Activated CD8-positive, alpha-beta memory T cell treated with anti-CD3 and anti-CD28 coated beads for 4 hours (primary cell): ENCODE results near the gene SERGEF.

Experiments used
- DNase-seq, 2 donors: peaks; one replicate each; pipeline ENCODE4 v3.0.0-alpha.2; 2020; ENCODE audit warnings: low read depth in 2 of 2

The SERGEF gene

DNA sequence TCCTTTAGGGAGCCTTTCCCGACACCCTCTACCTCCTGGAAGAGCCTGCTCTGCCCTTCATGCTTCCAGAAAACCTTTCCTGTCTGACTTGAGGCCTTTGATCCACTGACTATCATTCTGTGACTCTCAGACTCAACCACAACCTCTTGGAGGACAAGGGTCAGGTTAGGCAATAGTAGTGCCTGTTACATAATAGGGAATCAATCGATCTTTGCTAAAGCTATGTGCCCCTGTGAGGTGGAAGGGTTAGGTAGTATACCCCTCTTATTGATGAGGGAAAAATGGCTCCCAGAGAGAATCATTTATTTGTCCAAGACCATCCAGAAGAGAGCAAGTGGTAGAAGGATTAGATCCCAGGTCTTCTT lies 262.1 kb downstream of the SERGEF start:
- no peak for DNase-seq

DNA sequence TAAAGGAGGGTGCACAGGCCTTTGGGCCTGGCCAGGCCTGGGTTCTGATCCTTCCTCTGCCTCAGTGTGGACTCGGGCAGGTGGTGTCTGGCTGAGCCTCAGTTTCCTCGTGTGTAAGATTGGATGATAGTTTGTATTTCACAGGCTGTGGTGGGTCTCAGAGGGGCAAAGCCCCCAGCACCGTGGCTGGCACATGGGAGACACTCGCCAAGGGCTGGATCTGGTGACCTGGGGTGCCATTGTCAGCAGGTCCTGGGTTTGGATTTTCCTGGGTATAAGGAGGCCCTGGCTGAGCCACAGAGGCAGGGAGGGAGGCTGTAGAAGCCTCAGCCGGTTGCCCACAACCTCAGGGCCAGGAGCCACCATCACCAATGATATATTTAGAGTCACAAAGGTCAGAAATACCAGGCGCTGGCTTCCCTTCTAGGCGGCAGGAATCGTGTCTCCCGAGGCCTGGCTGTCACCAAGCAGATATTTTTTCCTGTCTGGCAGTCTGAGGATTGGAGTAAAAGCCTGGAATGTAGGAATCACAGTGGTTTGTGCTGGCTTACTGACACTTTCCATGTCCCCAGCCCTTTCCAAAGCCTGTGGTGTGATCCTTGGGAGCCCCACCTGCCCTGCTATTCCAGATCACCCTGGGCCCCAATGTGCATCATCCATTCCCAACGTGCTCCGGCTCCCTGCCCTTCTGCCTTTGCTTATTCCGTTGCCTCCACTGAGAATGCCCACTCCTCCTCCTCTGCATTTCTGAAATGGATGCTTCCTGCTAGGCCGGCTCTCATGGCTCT lies 262.6 kb downstream of the SERGEF start:
- no peak for DNase-seq

DNA sequence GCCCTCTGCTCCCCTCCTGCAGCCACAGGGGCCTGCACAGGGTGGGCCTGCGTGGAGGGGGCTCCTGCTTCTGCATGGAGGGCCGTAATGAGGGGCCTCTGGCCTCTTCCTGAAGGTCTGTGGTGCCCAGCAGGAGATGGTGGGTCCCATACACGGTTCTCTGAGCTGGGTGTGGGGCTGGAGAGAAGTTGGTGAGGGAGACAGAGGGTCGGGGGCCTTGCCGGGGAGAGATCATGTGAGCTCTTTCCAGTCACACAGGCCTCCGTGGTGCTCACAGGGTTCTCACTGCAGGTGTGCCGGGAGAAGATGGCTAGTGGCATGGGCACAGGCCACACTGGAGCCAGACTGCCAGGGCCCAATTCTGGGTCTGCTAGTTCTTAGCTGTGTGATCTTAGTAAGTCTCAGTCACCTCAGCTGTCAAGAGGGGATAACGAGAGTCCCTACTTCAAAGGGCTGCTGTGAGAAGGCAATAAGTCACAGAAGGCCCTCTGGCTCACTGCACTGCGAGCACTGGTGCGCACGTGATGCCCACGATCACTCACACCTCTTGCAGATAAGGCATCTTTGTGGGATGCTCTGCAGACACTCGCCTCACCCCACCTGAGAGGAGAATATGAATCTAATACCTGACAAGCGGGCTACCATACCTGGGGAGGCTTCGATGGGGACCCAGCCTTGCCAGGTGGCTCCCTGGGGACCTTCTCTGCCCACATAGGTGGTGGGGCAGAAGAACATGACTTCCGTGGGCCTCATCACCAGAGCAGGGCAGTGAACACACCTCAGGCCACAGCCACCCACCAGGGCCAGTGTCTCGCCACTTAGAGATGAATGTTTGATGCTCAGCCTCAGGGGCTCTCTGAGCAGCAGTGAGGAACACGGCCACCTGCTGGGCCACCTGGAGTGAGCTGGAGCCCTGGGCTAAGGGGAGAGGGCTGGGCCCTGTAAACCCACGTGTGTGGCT lies 263.8 kb downstream of the SERGEF start:
- no peak for DNase-seq

- DNase-seq: no peak
Measured at GRCh38 chr11:17748044-17748443, 264.8 kb downstream of the SERGEF start.

DNA sequence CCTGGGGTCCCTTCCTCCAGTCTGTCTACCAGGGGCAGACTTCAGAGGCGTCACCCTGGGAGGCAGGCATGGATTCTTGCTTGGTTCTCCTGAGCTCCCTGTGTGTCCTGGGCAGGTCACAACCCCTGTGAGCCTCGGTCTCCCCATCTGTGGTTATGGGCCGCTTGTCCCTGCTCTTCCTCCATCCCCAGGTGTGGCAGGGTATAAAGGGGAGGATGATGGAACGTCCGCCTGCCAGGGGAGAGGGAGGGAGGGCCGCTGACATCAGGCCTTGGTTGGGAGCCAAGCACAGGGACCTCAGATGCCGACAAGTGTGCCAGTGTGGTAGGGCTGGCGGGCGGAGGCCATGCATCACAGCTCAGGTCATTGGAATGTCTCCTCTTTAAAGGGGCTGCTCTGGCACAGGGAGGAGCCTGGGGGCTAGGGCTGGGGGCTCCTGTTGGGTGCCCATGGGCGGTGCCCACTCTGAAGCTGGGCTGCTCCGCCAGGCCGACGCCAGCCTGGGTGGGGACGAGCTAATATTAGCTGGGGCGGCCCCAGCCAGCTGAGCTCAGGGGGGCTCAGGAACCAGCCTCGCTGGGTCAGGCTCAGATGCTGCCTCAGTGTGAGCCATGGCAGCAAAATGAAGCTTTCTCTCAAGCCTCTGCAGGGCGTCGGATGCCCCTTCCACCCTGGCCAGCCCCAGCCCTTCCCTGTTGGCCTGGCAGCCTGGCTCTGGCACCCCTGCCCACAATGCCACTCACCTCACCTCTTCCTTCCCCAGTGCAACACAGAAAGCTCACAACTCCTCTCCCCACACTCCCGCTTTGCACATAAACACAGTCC lies 265.5 kb downstream of the SERGEF start:
- no peak for DNase-seq

GRCh38 chr11:17746096-17746495 lies 266.8 kb downstream of the SERGEF start:
- DNase-seq: no peak

- DNase-seq: no peak
Measured at GRCh38 chr11:17745023-17745772, 267.6 kb downstream of the SERGEF start.

- DNase-seq: no peak
Measured at GRCh38 chr11:17744151-17744940, 268.5 kb downstream of the SERGEF start.

DNA sequence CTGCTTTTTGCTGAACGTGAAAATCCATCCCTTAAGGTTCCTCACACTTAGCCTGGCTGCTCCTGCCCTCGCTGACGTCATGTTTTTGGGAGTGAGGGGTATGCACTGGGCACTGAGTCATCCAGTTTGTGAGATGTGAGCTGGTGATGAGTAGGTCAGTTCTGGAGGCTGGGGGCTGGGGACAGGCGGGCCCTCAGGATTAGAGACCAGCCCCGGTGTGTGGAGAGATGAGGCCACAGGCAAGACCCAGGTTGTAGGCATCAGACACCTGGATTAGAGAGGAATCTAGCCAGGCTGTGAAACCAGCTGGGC lies 269.1 kb downstream of the SERGEF start:
- DNase-seq: no peak

DNA sequence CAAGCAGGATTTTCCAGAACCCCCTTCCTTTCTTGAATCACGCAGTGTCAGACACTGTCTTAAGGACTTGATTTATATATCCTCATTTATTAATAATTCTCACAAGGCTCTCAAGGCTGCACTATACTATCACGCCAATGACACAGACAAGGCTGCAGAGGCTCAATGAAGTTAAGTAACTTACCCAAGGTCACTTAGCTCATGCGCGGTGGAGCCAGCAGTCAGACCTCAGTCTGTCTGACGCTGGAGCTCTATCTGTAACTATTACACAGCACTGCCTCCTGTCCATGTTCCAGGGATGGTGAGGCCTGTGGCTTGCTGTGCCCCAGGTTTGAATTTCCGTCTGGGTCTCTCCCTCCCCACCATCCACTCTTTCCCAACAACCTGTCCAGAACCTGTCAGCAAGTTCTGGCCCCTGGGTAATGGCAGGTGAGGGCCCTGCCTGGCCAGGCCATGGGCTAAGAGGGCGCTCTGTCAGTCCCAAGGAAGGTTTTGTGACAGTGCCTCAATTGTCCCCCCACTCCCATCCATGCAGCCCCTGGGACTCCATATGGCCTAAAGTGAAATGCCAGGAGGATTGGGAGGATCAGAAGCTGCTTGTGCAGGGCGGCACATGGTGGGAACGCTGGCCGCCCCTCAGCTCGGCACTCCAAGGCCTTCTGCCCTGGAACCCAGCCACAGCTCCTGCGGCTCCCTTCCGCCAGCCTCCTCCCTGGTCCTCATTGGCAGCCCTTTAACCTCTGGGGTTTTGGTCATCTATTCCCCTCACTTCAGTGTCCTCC lies 269.6 kb downstream of the SERGEF start:
- DNase-seq: no peak

DNA sequence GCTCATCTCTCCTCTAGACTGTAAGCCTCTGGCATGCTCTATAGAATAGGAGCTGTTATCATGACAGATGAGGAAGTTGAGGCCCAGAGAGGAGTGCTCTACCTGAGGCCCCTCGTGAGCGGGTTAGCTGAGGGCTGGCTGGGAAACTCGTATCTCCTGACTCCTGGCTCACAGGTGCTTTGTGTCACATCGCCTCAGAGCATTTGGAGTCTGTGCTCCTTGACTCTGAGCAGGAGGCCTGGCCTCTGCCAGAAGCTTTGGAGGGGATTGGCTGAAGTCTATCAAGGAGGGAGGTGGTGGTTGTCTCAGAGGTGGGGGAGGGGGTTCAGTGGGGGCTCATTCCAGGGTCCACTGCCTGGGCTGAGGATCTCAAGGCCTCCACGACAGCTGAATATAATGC lies 270.8 kb downstream of the SERGEF start:
- DNase-seq: no peak

- no peak for DNase-seq
Measured at GRCh38 chr11:17741487-17741886, 271.4 kb downstream of the SERGEF start.

DNA sequence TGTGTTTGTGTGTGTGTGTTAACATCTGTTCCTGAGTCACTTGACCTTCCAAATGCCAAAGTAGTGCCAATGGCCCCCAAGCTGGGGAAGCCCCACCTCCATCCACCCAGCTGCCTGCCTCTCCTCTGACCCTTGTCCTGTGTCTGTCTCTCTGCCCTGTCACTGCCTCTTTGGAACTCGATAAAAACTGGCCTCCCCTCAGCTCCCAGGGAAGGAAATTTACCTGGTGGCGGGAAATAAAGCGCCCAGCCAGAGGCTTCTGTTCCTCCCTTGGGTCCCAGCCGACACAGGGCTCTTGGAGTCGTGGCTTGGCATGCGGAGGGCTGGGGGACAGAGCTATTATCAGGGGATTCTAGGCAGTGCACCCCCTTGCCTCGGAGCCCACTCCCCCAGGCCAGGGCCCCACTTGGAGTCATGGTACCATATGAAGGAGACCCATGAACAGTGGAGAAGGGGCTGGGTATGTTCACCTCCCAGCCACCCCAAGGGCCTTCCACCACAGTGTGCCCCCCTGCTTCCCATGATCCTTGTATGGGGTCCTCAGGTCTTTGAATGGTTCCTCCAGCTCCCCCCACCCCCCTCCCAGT lies 272.1 kb downstream of the SERGEF start:
- DNase-seq: no peak

DNA sequence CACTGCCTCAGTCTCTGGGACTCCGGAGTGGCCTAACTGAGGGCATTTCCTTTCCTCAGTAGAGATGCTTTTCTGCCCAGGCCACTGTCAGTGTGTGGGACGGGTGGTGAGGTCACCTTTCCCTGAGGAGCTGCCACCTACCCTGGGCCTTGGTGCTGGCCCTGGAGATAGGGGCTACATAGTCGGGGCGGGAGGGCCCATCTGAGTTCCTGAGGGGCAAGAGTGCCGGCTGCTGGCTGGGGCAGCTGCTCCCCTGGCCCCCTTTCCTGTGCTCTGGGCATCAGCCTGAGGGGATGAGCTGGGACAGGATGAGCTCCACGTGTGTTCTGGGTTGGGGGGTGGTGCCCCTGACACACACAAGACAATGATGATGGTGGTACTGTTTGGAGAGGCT lies 272.9 kb downstream of the SERGEF start:
- DNase-seq: no peak

DNA sequence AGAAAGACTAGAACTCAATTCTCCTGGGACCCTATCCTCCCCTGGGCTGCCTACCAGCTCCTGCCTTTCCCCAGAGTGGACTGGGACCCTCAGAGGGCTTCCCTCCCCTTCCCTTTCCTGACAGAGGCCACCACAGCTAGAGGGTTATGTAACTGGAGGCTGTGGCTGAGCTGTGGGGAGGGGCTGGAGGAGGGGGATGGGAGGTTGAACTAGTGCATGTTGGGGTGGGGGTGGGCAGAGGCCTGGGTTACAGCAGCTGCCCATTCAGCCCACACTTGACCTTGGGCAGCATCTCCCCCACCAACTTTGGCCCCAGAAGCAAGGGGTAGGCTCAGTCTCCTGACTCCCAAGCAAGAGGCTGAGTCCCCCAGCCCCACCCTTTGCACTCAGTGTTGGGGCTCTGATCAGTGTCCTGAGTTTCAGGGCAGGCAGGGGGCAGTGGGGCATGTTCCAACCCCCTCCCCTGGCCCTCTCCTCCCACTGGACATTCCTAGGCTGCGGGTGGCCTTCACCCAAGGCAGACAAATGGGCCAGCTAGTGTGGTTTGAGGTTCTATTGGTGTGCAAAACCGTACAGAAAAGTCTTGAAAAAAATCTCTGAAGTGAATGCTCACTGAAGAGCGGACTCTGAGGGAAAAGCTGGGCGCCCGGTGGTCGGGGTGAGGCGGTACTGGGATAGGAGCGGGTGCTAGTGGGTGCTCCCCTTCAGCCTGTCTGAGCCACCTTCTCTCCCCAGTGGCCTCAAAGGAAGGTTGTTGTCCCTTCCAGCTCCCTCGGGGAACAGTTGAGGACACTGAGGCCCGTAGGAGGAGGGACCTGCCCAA lies 274.5 kb downstream of the SERGEF start:
- no peak for DNase-seq
